Liver (tissue), 3 donors: Measurements from ENCODE around the gene TYSND1.

Experiments used
- ATF3 ChIP-seq: IDR thresholded peaks from 2 replicates; pipeline ENCODE4 v1.6.1; 2016; ENCODE audit warnings: antibody characterized with exemption
- CTCF ChIP-seq: fragments of 150-350 bp; IDR thresholded peaks from 2 replicates; pipeline ENCODE4 v1.5.1; 2017; ENCODE audit warnings: improper control_type of control experiment, low read depth, low read length; ENCODE audit not compliant: missing input control
- GABPA ChIP-seq, 2 donors: IDR thresholded peaks in 1 of 2; conservative IDR thresholded peaks in 1 of 2; 2 replicates each; pipeline ENCODE4 v1.6.1; 2016; ENCODE audit warnings: antibody characterized with exemption in 2 of 2, mild to moderate bottlenecking in 1 of 2, moderate library complexity in 1 of 2
- JUND ChIP-seq, 2 donors: IDR thresholded peaks; 2 replicates each; pipeline ENCODE4 v1.6.1; 2016; ENCODE audit warnings: antibody characterized with exemption in 2 of 2
- REST ChIP-seq: IDR thresholded peaks from 2 replicates; pipeline ENCODE4 v1.6.1; 2016; ENCODE audit warnings: antibody characterized with exemption, mild to moderate bottlenecking
- TAF1 ChIP-seq: conservative IDR thresholded peaks from 2 replicates; pipeline ENCODE4 v1.6.1; 2016; ENCODE audit warnings: antibody characterized with exemption, mild to moderate bottlenecking
- donor health status: healthy.
- donor health status: healthy.

GRCh38 chr10:70123817-70124216 is 22.7 kb downstream of the TYSND1 start:
- TF ChIP-seq CTCF, result no peak
- TF ChIP-seq JUND (IDR thresholded peaks at IDR 0.05), result no peak
- TF ChIP-seq TAF1, result no peak
- TF ChIP-seq GABPA (IDR thresholded peaks at IDR 0.05 in 1 of 2, conservative IDR thresholded peaks at IDR 0.05 in 1 of 2), result no peak
- TF ChIP-seq REST, result no peak
- TF ChIP-seq ATF3, result no peak
